Testis (tissue), 3 donors: ENCODE data around the gene CCT8L2. TPM values are rescaled to one million over a fixed set of nuclear protein-coding genes. Genes with fewer than 3 reads are reported as not detected.
A peak's percentile ranks its signal among the peaks of the same experiment; 100 is the strongest.
"Not testable (repeated sequence)": the region's sequence is repeated elsewhere in the genome, so short reads cannot be mapped to it uniquely, and the experiment has no call there.

Experiments
- DNase-seq: peaks from one replicate; pipeline ENCODE4 v3.0.0-alpha.2; 2019
- H3K27ac ChIP-seq, 2 donors: fragments of 200-600 bp; sonication (generic); one replicate each; pipeline ENCODE4 v1.5.1; 2019
- H3K27me3 ChIP-seq: fragments of 200-600 bp; sonication (generic); one replicate; pipeline ENCODE4 v1.5.1; 2019
- H3K36me3 ChIP-seq: fragments of 200-600 bp; sonication (generic); one replicate; pipeline ENCODE4 v1.5.1; 2017; ENCODE audit warnings: low read depth; ENCODE audit errors: missing control alignments
- H3K4me1 ChIP-seq: fragments of 200-600 bp; sonication (generic); one replicate; pipeline ENCODE4 v1.5.1; 2019
- H3K4me3 ChIP-seq, 2 donors: fragments of 200-600 bp; sonication (generic); one replicate each; pipeline ENCODE4 v1.5.1; 2017 to 2019
- H3K9me3 ChIP-seq: fragments of 200-600 bp; sonication (generic); one replicate; pipeline ENCODE4 v1.5.1; 2017
- CTCF ChIP-seq, 3 experiments: fragments of 450-650 bp in 2 of 3; fragments of 200-600 bp in 1 of 3; sonication (generic) in 1 of 3; IDR thresholded peaks; one replicate each; pipeline ENCODE4 v1.5.1; 2016 to 2019; ENCODE audit warnings: antibody characterized with exemption in 3 of 3, mild to moderate bottlenecking in 2 of 3, moderate library complexity in 1 of 3
- POLR2A ChIP-seq: fragments of 450-650 bp; IDR thresholded peaks from one replicate; pipeline ENCODE4 v1.6.1; 2017; ENCODE audit warnings: antibody characterized with exemption, mild to moderate bottlenecking, moderate library complexity
- WGBS, 2 donors: methylation state at CpG; one replicate each; pipeline ENCODE4 v1.1.5; 2018; 5-methylcytosine and 5-hydroxymethylcytosine counted together
- intact Hi-C: fragments of 100-400 bp; cut with DNase I; formaldehyde crosslinking; loops from one replicate; pipeline ENCODE4 v1.15.1; 2023; ENCODE audit warnings: low total_unique reads
- polyA plus RNA-seq: library from polyadenylated mRNA; stranded (reverse); fragments of 350-450 nt; fragmentation: Illumina TruSeq; extraction: RNeasy Lipid Tissue Mini Kit (QIAGEN cat#74804); gene quantifications from one replicate; pipeline ENCODE4 v1.2.3, GENCODE V29; 2014; ENCODE audit warnings: low read depth, low replicate concordance; ENCODE audit not compliant: insufficient read depth
- total RNA-seq, 2 donors: library from RNA; depleted of rRNA; stranded (reverse); fragments of >200 nt; gene quantifications; one replicate each; pipeline ENCODE4 v1.2.3, GENCODE V29; 2016

CCT8L2 gene
- total and polyA plus RNA-seq, 3 donors from 2014 or later: 7.9 to 39.0 (median 12.7) TPM

- Histone ChIP-seq H3K9me3 (no peaks in the 10 kb centered on the region), H3K27ac (no peak overlapping the region), H3K4me3 (no peak overlapping the region), H3K36me3 (no peaks in the 10 kb centered on the region), H3K4me1 (no peaks in the 10 kb centered on the region), H3K27me3 (no peaks in the 10 kb centered on the region)
- intact Hi-C loops: no loop called here
- TF ChIP-seq POLR2A (no peak), CTCF (IDR thresholded peaks at IDR 0.05) (no peak)
- peak; percentile 19 for DNase-seq
- 3 to 9% methylated on average over 52 to 75 of the region's 77 CpGs for WGBS, 2 donors
These were observed 17.1 kb upstream of the CCT8L2 start for GRCh38 chr22:16609548-16610261.

- WGBS, 2 donors: 4 to 28% methylated on average over 22 of the region's 22 CpGs
- H3K36me3 ChIP-seq: no peaks in the 10 kb centered on the region
- intact Hi-C loops: no loop called here
- H3K4me3 ChIP-seq: no peak overlapping the region
- DNase-seq: no peak
- H3K4me1 ChIP-seq: no peaks in the 10 kb centered on the region
- no peaks in the 10 kb centered on the region for H3K27me3 ChIP-seq
- TF ChIP-seq CTCF (IDR thresholded peaks at IDR 0.05) (no peak), POLR2A (no peak)
- H3K9me3 ChIP-seq: no peaks in the 10 kb centered on the region
- no peak overlapping the region for H3K27ac ChIP-seq
These were observed 16.3 kb upstream of the CCT8L2 start for GRCh38 chr22:16608931-16609330.

GRCh38 chr22:16604257-16604998 lies 11.8 kb upstream of the CCT8L2 start:
- H3K4me1 ChIP-seq, H3K9me3 ChIP-seq, H3K27ac ChIP-seq, H3K27me3 ChIP-seq, intact Hi-C loops, H3K4me3 ChIP-seq, H3K36me3 ChIP-seq, DNase-seq: not testable (repeated sequence)
- 48 to 60% methylated on average over 8 of the region's 8 CpGs for WGBS, 2 donors

- H3K27ac ChIP-seq, H3K9me3 ChIP-seq, H3K36me3 ChIP-seq, H3K27me3 ChIP-seq, H3K4me1 ChIP-seq, H3K4me3 ChIP-seq, DNase-seq, intact Hi-C loops: not testable (repeated sequence)
- 14 to 16% methylated on average over 2 to 9 of the region's 9 CpGs for WGBS, 2 donors
These were observed 11.2 kb upstream of the CCT8L2 start for GRCh38 chr22:16603770-16604242.

- H3K4me3 ChIP-seq: no peak overlapping the region
- no peaks in the 10 kb centered on the region for H3K36me3 ChIP-seq
- no peaks in the 10 kb centered on the region for H3K27me3 ChIP-seq
These were observed 10.8 kb upstream of the CCT8L2 start for GRCh38 chr22:16603448-16603768.

GRCh38 chr22:16602728-16603447 lies 10.3 kb upstream of the CCT8L2 start:
- Histone ChIP-seq H3K4me3 (peak overlapping the region in 1 of 2 donors; percentile 39), H3K27ac (peak overlapping the region in 1 of 2 donors; percentile 55)
- H3K9me3 ChIP-seq, H3K27me3 ChIP-seq, intact Hi-C loops, H3K4me1 ChIP-seq, H3K36me3 ChIP-seq: not testable (repeated sequence)
- peak; percentile 17 for DNase-seq
- WGBS, 2 donors: 2 to 4% methylated on average over 26 to 33 of the region's 33 CpGs

More at GRCh38 chr22:16603448-16603768, 10.8 kb upstream of the CCT8L2 start:
- no peaks in the 10 kb centered on the region for H3K9me3 ChIP-seq
- intact Hi-C loops: no loop called here
- TF ChIP-seq CTCF (IDR thresholded peaks at IDR 0.05) (no peak), POLR2A (no peak)
- H3K4me1 ChIP-seq: no peaks in the 10 kb centered on the region
- WGBS, 2 donors: 6 to 9% methylated on average over 6 of the region's 6 CpGs
- no peak overlapping the region for H3K27ac ChIP-seq
- no peak for DNase-seq

- H3K27ac ChIP-seq: peak overlapping the region in 1 of 2 donors; percentile 55
- not testable (repeated sequence) for H3K27me3 ChIP-seq, H3K36me3 ChIP-seq
These were observed 9.7 kb upstream of the CCT8L2 start for GRCh38 chr22:16602224-16602727.

More at GRCh38 chr22:16602224-16602727, 9.7 kb upstream of the CCT8L2 start:
- H3K4me1 ChIP-seq, H3K9me3 ChIP-seq, intact Hi-C loops: not testable (repeated sequence)
- DNase-seq: peak; percentile 14
- WGBS, 2 donors: 0 to 1% methylated on average over 10 to 61 of the region's 70 CpGs
- H3K4me3 ChIP-seq: peak overlapping the region; percentile 50 to 56
